ENCODE data around the gene CNGA3.

The CNGA3 gene

DNA sequence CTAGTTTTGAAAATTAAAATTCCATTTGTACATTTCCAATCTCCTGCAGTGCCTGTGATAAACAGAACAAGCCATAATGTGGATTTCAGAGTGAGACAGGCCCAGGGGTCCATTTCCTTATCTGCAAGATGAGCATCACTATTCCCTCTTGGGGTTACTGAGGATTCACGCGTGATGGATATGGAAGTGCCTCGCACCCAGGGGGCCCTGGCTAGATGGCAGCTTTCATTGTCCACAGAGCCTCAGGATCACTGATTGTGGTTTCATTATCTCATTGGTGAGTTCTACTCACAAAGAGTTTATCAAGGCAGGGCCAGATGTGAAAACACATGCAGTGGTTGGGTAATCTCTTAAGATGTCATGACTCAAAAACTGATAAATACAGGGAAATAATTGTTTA, 11.6 kb downstream of the CNGA3 start:
- no peaks in the 10 kb centered on the region; the same call in 1 of the 2 replicates for H3K9me3 ChIP-seq (ENCODE audit: insufficient read depth, low read depth, low read length)
- H3K36me3 ChIP-seq (ENCODE audit: insufficient read depth, low read length) = no peaks in the 10 kb centered on the region
- no peaks in the 10 kb centered on the region for H3F3A ChIP-seq (ENCODE audit: low read depth)
- H2AFZ ChIP-seq (ENCODE audit: low read length) = no peak overlapping the region
- no peaks in the 10 kb centered on the region for H4K20me1 ChIP-seq (ENCODE audit: insufficient read depth, low read length, poor library complexity, severe bottlenecking)
- H3K4me2 ChIP-seq (ENCODE audit: low read depth, low read length, poor library complexity, severe bottlenecking) = no peak overlapping the region
- TF ChIP-seq, protein P1, sequence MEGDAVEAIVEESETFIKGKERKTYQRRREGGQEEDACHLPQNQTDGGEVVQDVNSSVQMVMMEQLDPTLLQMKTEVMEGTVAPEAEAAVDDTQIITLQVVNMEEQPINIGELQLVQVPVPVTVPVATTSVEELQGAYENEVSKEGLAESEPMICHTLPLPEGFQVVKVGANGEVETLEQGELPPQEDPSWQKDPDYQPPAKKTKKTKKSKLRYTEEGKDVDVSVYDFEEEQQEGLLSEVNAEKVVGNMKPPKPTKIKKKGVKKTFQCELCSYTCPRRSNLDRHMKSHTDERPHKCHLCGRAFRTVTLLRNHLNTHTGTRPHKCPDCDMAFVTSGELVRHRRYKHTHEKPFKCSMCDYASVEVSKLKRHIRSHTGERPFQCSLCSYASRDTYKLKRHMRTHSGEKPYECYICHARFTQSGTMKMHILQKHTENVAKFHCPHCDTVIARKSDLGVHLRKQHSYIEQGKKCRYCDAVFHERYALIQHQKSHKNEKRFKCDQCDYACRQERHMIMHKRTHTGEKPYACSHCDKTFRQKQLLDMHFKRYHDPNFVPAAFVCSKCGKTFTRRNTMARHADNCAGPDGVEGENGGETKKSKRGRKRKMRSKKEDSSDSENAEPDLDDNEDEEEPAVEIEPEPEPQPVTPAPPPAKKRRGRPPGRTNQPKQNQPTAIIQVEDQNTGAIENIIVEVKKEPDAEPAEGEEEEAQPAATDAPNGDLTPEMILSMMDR (conservative IDR thresholded peaks at IDR 0.05; ENCODE audit: low read length) = no peak
- TF ChIP-seq EZH2phosphoT487 (IDR thresholded peaks at IDR 0.05; ENCODE audit: borderline replicate concordance) = no peak
- no peaks in the 10 kb centered on the region for H3K9me2 ChIP-seq (replicated peaks; ENCODE audit: low read depth, low read length)
- no peaks in the 10 kb centered on the region for H3K27me3 ChIP-seq (ENCODE audit: insufficient read depth, low read length, poor library complexity, severe bottlenecking)
- no peak overlapping the region for H3K9ac ChIP-seq (ENCODE audit: low read depth, low read length, poor library complexity, severe bottlenecking)
- no peaks in the 10 kb centered on the region for H3K79me2 ChIP-seq (ENCODE audit: insufficient read depth, low read length)
- no peaks in the 10 kb centered on the region for H3K4me1 ChIP-seq (ENCODE audit: insufficient read depth, low read length, poor library complexity, severe bottlenecking)
- no peak overlapping the region for H3K4me3 ChIP-seq (ENCODE audit: low read length, poor library complexity, severe bottlenecking)

DNA sequence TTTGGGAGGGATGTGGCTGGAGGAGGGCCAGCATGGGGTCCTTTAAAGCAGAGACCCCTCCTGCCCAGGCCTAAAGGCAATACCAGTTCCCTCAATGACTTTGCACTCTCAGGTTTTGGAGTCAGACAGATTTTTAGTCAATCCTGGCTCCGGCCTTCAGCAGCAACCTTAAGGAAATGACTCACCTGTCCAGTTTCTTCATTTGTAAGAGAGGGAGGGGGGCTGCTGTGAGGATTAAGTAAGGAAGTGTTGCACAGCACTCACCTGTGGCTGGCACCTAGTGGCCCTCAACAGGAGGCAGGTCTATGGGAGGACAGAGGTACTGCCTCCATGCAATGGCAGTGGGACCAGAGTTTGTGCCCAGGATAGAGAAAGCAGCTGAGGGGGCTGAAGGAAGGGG, 13.7 kb downstream of the CNGA3 start:
- no peaks in the 10 kb centered on the region for H3F3A ChIP-seq (ENCODE audit: low read depth)

DNA sequence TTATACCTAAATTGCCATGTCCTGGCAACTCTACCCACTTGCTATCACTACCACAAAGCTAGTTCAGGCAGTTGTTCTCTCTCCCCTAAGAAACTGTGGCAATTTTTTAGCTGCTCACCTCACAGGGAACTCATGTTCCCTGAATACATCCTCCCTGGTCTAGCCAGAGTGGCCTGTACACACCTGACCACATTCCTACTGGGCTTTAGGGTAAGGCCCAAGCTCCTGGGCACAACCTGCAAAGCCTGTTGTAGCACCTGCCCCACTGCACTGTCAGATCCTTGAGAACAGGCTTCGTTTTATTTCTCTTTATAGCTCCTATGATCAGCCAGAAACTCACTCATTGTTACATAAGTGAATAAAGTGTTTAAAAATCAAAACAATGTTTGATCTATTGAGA, 21.5 kb downstream of the CNGA3 start:
- no peaks in the 10 kb centered on the region for H3F3A ChIP-seq (ENCODE audit: low read depth)
- no peak for TF ChIP-seq EZH2phosphoT487 (IDR thresholded peaks at IDR 0.05; ENCODE audit: borderline replicate concordance)
- TF ChIP-seq, protein P1 (conservative IDR thresholded peaks at IDR 0.05; ENCODE audit: low read length) = no peak

More for the DNA sequence above, 13.7 kb downstream of the CNGA3 start:
- no peak for TF ChIP-seq EZH2phosphoT487 (IDR thresholded peaks at IDR 0.05; ENCODE audit: borderline replicate concordance)
- TF ChIP-seq, protein P1 (conservative IDR thresholded peaks at IDR 0.05; ENCODE audit: low read length) = no peak
- Histone ChIP-seq H3K9me3 (ENCODE audit: insufficient read depth, low read depth, low read length) (no peaks in the 10 kb centered on the region), H3K4me2 (ENCODE audit: low read depth, low read length, poor library complexity, severe bottlenecking) (no peak overlapping the region), H3K4me1 (ENCODE audit: insufficient read depth, low read length, poor library complexity, severe bottlenecking) (no peaks in the 10 kb centered on the region), H3K9ac (ENCODE audit: low read depth, low read length, poor library complexity, severe bottlenecking) (no peak overlapping the region), H3K36me3 (ENCODE audit: insufficient read depth, low read length) (no peaks in the 10 kb centered on the region), H3K27me3 (ENCODE audit: insufficient read depth, low read length, poor library complexity, severe bottlenecking) (no peaks in the 10 kb centered on the region), H4K20me1 (ENCODE audit: insufficient read depth, low read length, poor library complexity, severe bottlenecking) (no peaks in the 10 kb centered on the region), H3K79me2 (ENCODE audit: insufficient read depth, low read length) (no peaks in the 10 kb centered on the region), H3K4me3 (ENCODE audit: low read length, poor library complexity, severe bottlenecking) (no peak overlapping the region), H2AFZ (ENCODE audit: low read length) (no peak overlapping the region), H3K9me2 (replicated peaks; ENCODE audit: low read depth, low read length) (no peaks in the 10 kb centered on the region)

More for the DNA sequence above, 21.5 kb downstream of the CNGA3 start:
- Histone ChIP-seq H3K4me1 (ENCODE audit: insufficient read depth, low read length, poor library complexity, severe bottlenecking) (no peaks in the 10 kb centered on the region), H3K36me3 (ENCODE audit: insufficient read depth, low read length) (no peaks in the 10 kb centered on the region), H3K79me2 (ENCODE audit: insufficient read depth, low read length) (no peaks in the 10 kb centered on the region), H3K9me3 (ENCODE audit: insufficient read depth, low read depth, low read length) (peaks cover 4% of the 10 kb centered on the region; the same call in 1 of the 2 replicates), H3K27me3 (ENCODE audit: insufficient read depth, low read length, poor library complexity, severe bottlenecking) (peaks cover 4% of the 10 kb centered on the region), H4K20me1 (ENCODE audit: insufficient read depth, low read length, poor library complexity, severe bottlenecking) (no peaks in the 10 kb centered on the region), H3K4me2 (ENCODE audit: low read depth, low read length, poor library complexity, severe bottlenecking) (no peak overlapping the region), H3K9ac (ENCODE audit: low read depth, low read length, poor library complexity, severe bottlenecking) (no peak overlapping the region), H2AFZ (ENCODE audit: low read length) (no peak overlapping the region), H3K4me3 (ENCODE audit: low read length, poor library complexity, severe bottlenecking) (no peak overlapping the region), H3K9me2 (replicated peaks; ENCODE audit: low read depth, low read length) (no peaks in the 10 kb centered on the region)
